SU-DHL-6 (cell line): ENCODE results near the gene RASGRP2.

Experiments used
- CTCF ChIP-seq: fragments of 200-600 bp; sonication (generic); IDR thresholded peaks from one replicate; pipeline ENCODE4 v1.5.1; 2017; ENCODE audit warnings: antibody characterized with exemption, mild to moderate bottlenecking, low read length, moderate library complexity; ENCODE audit not compliant: insufficient read depth, poor library complexity, severe bottlenecking
- EZH2phosphoT487 ChIP-seq: fragments of 200-600 bp; sonication (generic), shearing (Covaris generic); conservative IDR thresholded peaks from 2 replicates; pipeline ENCODE4 v1.6.1; 2018; ENCODE audit warnings: mild to moderate bottlenecking, antibody characterized with exemption, low read length, moderate library complexity, mixed read lengths

- TF ChIP-seq CTCF = peak; percentile 83
- TF ChIP-seq EZH2phosphoT487 = no peak
These were observed 43.8 kb upstream of the RASGRP2 start for GRCh38 chr11:64787526-64788320.
